Fibroblast of peridontal ligament (primary cell): ENCODE results near the gene KLF11.
"Not testable (repeated sequence)": the region's sequence is repeated elsewhere in the genome, so short reads cannot be mapped to it uniquely, and the experiment has no call there.

Experiments
- DNase-seq: peaks from one replicate; pipeline ENCODE4 v3.0.0-alpha.2; 2010; ENCODE audit errors: extremely low read depth

The KLF11 gene

DNA sequence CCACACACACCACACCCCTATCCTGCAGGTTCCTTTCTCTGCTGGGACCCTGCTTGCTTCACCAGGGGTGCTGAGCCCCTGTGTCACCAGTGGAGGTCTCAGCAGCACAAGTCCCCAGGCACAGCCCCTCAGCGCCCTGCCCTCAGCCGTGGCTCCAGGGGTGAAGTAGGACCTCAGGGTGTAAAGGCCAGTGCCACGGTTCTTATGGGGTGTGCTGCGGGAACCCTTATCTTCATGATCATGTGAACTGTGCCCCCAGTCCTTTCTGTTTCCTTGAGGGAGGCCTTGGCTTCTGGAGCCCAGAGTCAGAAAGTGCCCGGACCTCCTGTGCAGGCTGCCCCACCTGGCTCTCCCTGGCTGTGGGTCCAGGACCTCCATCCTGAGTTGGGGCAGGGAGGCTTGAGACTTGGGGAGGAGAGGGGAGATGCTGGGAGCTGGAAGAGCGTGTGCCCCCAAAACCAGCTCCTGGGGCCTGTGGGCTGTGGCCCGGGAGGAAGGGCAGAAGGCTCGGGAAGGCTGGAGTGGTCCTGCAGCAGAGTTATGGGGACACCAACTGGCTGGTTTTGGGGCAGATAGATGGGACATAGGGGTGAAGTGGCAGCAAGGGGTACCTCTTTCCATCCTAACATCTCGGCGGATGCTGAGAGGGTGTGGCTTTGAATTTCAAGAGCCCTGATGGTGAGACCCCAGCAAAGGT, 20.2 kb upstream of the KLF11 start:
- no peak for DNase-seq

DNA sequence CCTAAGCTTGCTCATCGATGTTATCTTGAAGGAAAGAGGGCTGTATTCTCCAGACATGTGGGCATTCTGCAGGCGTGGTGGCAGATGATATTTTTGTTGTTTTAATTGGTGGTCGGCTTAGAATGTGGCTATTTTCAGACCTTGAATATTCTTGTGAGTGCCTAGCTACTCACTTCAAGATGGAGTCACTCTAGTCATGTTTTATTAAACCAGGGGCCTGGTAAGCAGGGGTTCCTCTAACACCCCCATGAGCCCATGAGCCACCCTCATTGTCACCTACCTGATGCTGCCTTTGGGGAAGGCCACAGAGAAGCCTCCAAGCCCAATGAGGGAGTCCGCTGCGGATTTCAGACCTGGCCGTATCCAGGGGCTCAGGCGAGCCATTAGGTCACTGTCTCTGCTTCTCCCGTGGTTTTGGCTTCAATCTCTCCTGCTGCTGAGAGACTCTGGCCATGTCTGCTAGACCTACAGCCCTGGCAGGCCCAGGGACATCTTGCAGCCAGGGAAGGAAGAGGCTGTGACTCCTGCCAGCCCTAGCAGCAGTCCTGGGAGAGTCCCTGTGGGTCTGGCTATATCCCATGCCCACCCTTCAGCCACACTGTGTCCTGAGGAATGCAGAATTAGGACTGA, 16.3 kb upstream of the KLF11 start:
- no peak for DNase-seq

DNA sequence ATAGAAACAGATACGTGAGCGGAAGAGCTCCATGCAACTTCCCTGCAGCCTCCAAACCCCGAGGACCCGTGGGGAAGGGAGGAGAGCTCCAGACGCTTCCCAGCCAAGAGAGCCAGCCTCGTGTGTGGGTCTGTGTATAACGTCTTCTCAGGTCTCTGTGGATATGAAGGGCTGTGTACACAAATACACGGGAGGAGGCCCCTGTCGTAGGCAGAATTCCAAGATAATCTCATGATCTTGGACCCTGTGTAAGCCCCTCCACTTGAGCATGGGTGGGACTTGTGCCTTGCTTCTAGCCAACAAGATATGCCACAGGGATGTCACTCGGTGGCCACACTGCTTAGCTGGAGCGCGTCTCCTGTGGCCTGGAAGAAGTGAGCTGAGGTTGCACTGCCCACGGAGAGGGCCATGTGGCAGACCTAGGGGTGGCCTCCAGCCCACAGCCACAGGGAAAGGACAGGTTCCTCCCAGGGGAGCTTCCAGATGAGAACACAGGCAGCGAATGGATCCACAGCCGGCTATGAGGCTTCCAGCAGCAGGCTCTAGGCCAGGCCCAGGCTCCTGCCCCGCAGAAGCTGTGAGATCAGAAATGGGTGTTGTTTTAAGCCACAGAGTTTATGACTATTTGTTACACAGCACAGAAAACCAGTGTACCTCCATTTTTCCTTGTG, 15.6 kb upstream of the KLF11 start:
- DNase-seq, result no peak

DNA sequence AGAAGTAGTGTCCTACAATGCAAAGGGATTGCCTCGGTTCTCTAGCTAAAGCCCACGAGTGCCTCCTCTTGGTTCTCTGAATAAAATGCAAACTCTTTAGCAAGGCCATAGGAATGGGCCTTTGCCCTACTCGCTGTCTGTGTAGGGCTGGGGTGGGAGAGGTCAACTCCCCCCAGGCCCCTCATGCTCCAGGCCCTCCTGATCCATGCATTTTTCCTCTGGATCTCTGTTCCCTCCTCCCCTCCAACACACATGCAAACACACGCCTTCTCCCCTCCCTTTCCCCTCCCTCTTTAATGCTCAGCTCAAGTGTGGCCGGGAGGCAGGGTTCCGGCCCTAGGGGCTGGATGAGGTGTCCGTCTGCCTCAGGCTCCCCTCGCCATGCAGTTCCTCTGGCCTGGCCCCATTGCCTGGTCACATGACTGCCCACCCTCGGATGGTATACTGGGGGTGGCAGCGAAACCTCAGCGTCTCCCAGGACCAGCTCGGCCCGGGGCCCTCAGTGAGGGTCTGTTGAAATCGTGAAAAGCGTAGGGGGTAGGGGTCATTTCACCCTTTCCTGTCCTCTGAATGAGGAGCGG, 14.9 kb upstream of the KLF11 start:
- no peak for DNase-seq

DNA sequence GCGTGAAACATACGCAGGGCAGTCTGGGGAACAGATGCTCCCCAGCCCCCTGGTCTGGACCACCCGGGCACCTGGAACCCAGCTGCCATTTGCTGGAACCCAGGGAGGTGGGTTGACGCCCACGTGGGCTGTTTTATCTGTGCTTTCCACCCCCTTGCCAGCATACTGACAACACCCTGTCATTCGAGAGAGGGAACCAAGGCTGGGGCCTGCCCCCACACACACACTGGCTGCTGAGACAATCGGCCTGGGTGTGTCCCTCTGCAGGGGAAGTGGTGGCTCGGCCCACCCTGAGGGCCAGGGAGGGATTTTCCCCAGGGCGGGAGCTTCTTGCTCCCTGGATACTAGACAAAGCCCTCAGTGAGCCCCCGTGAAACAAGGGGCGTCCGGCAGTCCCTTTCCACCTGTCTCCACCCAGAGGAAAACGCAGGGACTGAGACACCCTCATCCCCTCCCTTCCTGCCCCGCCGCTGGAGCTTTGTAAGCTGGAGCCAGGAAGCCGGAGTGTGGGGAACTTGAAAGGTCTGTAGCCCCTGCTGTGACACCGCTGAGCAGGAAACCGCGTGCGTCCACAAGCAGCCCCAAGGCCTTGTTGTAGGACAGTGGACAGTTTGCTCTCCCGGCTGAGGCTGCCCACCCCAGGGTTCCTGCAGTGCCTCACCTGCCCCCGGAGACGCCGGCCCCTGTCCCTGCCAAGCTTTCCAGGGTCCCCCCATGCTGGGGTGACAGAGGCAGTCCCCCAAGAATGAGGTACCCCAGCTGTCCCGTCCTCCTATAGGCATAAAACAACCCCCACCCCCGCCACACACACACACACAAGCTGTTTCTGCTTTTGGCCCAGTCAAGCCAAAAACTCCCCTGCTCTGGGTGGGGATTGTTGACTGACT, 14.1 kb upstream of the KLF11 start:
- DNase-seq, result no peak

DNA sequence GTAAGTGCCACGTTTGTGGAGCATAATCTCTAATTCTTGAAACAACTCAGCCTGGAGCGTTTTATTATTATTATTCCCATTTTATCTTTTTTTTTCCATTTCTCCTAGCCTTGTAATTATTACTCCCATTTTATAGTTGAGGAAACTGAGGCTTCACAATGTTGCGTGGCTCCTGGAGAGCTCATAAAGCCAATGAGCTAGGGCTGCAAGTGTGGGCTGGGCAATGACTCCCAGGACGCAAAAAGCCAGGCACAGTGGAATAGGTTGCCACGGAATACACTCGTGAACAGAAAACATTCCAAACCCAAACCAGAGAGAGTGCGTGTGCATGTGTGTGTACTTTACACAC, 13.5 kb upstream of the KLF11 start:
- DNase-seq, result no peak

DNA sequence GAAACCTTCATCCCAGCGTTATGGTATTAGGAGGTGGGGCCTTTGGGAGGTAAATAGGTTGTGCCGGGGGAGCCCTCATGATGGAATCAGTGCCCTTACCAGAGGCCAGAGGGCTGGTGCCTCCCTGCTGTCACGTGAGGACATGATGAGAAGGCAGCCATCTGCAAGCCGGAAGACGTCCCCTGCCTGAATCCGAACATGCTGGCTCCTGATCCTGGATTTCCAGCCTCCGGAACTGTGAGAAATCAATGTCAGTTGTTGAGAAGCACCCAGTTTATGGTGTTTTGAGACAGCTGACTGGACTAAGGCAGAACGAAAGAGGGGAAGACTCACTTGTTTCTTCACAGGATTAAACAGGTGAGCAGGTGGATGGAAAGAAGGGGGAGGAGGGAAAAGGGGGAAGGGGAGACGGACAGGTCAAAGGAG, 13.0 kb upstream of the KLF11 start:
- no peak for DNase-seq

DNA sequence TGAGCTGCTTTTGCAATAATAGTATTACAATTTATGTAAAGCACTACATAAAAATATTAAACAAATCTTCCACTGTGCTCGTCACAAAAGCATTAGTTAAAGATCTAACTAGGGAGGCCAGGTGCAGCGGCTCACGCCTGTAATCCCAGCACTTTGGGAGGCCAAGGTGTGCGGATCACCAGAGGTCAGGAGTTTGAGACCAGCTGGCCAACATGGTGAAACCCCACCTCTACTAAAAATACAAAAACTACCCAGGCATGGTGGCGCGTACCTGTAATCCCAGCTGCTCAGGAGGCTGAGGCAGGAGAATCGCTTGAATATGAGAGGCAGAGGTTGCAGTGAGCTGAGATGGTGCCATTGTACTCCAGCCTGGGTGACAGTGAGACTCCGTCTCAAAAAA, 12.6 kb upstream of the KLF11 start:
- DNase-seq, result not testable (repeated sequence)

DNA sequence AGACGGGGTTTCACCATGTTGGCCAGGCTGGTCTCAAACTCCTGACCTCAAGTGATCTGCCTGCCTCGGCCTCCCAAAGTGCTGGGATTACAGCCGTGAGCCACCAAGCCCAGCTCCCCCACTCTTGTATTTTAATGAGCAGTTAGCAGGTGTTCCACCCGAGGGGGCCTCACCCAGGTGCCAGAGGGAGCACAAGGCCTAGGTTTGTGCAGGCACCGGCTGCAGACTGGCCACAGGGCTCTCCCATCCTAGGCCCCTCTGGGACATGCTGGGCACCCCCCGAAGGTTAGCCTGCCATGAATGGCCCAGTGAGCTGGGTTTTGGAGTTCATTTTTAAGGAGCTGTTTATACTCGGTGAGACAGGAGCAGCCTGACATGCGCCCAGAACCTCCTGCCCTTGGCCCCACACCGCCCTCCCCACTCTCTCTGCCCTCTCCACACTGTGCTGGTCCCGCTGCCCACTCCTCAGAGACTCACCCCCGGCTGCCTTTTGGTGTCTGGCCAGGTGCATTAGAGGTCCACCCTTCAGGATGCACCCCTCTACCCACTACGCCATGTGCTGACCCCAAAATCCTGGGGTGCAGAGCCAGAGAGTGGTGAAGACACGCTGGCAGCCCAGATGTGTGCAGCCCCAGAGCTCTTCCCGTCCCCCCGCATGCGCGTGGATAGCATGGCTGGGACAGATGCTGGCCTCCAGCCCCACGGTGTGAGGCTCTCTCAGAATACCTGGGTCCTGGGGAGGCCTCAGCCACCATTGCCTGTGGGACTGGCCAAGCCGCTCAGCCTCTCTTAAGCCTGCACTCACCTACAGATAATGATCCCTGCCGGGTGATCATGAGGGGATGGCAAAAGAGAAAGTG, 11.2 kb upstream of the KLF11 start:
- no peak for DNase-seq

DNA sequence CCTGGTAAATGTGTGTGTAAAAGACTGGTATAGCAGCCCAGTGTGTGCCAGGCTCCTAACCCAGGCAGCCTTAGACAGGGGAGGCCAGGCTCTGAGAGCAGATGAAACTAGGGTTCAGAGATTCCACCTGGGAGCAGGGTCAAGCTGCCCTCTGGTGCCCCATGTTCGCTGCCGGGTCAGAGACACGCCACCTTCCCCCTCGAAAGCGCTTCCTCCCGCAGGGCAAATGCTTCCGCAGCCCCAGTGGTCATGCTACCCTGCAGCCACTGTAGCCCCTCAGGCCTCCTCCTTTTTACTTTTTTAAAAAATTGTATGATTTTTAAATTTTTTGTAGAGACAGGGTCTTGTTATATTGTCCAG, 10.6 kb upstream of the KLF11 start:
- no peak for DNase-seq

DNA sequence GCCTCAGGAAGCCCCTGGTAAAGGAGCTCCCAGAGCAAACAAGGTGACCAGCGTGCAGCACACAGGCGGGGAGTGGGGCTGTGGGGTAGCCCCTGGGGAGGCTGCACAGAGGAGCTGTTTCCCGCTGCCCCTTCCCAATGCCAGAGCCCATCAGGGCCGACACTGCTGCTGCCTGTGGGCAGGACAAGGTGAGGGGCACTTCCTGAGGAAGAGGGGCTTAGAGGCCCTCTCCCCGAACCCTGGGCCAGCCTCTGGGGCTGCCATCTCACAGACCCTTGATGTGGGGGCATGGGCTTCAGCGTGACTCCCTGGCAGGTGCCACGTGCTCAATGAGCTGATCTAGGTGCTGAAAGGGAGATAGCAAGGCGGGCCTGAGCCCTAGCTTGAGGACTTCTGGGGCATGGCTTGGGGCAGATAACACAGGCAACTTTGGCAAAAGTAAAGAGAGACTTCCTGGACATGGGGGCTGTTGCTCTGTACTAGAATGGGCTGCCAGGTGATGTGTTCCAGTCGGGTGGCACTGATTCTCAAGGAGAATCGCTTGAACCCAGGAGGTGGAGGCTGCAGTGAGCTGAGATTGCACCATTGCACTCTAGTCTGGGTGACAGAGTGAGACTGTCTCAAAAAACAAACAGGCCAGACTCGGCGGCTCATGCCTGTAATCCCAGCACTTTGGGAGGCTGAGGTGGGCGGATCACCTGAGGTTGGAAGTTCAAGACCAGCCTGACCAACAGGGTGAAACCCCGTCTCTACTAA, 9.9 kb upstream of the KLF11 start:
- DNase-seq, result no peak

DNA sequence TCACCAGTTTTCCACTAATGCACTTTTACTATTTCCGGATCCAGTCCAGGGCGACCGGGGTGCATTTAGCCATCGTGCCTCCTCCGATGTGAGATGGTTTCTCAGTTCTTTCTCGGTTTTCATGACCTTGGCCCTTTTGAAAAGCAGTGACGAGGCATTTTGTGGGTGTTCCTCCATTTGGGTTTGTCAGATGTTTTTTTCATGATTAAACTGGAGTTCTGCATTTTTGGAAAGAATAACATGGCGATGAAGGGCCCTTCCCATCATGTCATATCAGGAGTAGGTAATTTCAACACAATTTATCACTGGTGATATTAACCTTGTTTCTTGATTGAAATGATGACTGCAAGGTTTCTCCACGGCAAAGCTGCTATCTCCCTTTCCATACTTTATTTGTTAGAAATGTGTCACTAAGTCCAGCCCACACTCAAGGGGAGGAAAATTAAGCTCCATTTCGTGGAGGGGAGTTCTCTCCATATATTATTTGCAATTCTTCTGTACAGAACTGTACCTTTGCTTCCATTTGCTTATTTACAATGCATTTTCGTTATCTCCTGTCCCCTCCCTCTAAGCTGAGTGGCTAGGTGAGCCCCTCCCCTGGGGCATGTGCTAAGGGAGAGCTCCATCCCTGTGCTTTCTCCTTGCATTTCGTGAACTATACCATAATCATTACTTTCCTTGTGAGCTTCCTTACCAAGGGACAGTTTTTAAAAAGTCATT, 8.9 kb upstream of the KLF11 start:
- no peak for DNase-seq

DNA sequence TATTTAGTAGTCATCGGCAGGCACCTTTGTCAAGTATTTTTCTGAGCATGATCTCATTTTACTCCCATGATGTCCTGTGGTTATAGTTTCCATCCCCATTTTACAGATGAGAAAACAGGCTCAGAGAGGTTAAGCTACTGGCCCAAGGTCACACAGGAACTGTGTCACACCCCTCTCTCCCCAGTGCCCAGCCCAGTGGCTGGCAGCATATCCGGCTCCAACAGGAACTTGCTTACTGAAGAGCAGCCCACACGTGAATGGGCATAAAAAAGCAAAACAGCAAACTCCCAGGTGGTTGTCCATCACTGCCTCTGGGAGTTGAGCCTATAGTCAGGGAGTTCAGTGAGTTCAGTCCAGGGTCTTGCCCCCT, 8.3 kb upstream of the KLF11 start:
- DNase-seq, result no peak

DNA sequence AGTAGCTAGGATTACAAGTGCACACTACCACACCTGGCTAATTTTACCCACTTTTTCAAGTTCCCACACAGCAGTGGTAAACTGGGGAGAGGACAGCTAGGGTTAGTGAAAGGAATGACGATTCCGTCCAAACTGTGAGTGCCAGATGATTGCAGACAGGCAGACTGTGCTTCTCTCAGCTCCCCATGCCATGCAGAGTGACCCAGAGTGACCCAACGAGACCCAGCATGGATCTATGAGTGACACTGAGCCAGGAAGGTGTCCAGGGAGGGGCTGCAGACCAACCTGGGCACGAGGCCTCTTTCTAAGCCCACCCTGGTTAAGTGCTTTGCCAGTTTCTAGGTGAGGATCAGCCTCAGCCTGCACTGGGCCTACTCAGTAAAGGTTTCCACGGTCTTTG, 7.7 kb upstream of the KLF11 start:
- DNase-seq, result no peak

DNA sequence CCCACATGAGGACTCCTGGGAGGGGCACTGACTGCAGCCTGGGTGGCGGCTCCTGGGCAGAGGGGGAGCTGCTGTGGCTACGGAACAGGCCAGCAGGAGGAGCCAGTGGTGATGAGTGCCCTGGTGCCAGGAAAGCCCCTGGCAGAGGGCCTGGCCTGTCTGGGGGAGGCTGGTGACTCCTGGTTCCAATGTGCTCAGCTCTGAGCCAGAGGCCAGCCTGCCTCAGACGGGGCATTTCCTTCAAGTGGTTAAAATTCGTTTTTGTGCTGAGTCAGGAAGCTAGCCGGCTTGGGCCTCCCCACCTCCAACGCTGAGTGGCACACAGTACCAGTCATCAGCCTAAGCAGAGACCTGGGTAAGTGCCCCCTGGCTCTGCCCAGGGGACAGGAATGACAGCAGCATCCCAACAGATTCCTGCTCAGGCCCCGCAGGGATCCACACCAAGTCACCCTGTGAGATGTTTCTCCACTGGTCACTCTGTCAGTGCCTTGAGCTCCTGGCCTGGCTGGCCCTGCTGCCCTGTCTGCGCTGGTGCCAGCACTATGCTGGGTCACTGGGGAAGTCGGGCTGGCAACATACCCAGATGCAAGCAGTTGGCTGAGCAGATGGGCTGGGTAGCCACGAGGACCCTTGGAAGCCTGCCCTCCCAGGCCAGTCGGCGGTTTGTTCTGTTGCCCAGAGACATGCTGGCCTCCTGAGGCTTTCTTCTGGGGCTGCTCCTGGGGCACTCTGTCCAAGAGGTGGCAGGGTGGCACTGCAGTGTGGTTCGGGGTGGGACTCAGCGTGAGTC, 7.1 kb upstream of the KLF11 start:
- DNase-seq, result peak; percentile 74

DNA sequence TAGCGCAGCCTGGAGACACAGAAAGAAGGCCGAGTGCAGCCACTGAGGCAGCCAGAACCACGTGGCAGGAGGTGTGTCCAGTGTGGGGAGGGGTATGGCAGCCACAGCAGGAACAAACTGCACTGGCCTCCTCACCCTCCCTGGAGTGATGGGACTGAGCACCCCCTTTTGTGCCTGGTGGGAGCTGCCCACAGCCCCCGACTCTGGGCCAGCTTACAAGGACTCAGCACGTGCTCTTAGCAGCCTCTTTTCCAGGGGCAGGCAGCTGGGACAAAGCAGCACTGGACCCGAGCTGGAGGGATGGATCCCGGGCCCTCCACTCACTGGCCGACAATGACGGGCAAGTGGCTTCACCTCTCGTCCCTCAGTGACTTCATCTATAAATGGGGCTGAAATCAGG, 5.2 kb upstream of the KLF11 start:
- no peak for DNase-seq

DNA sequence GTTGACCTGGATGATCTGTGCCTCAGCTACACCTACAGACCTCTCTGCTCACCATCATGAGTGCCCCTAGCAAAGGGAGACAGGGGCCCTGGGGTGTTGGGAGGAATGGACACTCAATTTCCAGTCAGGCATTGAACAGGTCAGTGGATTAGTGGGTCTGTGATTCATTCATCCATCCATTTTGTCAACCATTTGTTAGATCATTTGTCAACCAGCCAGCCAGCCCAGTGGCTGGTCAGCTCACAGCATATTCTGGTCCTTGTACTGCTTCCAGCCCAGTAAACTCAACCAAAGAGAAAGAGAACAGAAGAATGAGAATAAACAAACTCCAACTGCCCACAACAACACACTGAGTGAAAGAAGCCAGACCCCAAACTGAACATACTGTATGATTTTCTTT, 4.6 kb upstream of the KLF11 start:
- peak; percentile 31 for DNase-seq

DNA sequence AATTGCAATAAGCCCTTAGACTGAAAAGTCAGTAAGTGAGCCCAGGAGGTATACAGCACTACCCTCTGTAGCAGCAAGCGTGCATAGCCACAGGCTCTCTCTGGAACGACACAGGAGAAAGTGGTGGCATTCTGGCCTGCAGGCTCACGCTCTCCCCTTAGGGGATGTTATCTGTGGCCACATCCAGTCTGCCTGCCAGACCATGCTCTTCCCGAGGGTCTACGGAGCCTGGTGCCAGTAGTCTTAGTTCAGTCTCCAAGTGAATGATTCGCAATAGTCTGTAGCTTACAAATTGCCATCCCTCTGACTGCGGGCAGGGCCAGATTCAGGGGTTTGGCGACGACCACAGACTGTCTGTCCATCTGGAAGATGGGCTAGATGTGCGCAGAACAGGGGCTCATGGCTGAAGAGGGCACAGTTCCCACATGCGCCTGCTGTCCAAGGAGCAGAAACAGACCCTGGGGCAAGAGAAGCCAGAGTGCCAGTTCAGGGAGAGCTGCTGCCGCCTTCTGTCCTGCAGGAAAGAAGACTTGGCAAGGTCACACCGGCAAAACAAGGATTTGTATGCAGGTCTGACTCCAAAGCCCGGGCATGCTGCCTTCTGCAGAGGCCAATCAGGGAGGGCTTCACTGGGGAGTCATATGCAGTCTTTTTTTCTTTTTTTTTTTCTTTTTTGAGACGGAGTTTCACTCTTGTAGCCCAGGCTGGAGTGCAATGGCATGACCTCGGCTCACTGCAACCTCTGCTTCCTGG, 3.5 kb upstream of the KLF11 start:
- no peak for DNase-seq
